Uterus (tissue), 2 donors: ENCODE data around the gene MYMX.

Experiments
- POLR2A ChIP-seq, 2 donors: fragments of 450-650 bp; IDR thresholded peaks; one replicate each; pipeline ENCODE4 v1.6.1; 2016; ENCODE audit warnings: antibody characterized with exemption in 2 of 2, mild to moderate bottlenecking in 1 of 2, moderate library complexity in 1 of 2
- TF ChIP-seq, protein P1 (sequence below), 4 experiments: fragments of 200-600 bp in 2 of 4; fragments of 450-650 bp in 2 of 4; sonication (generic) in 2 of 4; IDR thresholded peaks; one replicate each; pipeline ENCODE4 v1.5.1; 2016 to 2019; ENCODE audit warnings: antibody characterized with exemption in 4 of 4, mild to moderate bottlenecking in 2 of 4, moderate library complexity in 1 of 4

DNA sequence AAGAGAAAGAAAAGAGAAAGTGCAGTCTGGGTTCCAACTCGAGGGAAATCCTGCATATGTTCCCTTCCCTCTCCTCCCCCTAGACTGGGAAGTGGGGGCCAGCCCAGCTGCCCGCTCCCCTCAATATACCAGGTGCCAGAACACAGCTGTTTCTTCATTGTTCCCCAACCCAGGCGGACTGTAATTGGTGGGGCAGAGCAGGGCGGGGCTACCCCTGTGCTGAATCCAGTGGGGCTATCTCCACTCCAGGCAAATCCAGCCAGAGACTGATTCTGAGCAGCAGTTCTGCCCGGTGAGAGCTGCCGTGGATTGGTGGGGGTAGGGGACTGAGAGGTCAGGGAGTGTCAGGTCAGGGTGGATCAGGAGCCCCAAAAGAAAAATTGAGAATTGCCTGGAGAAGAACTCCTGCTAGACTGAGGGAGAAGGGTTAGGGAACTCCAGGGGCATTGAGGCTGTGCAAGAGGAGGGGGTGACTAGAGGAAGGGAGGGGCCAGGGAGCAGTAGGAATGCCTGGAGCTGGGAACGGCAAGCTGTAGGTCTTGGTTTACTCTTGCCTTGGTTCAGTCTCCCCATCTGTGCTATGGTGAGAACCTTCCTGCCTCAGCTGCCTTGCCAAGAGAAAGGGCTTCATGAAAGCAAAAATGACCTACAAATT lies at the start of gene MYMX:
- TF ChIP-seq, protein P1, sequence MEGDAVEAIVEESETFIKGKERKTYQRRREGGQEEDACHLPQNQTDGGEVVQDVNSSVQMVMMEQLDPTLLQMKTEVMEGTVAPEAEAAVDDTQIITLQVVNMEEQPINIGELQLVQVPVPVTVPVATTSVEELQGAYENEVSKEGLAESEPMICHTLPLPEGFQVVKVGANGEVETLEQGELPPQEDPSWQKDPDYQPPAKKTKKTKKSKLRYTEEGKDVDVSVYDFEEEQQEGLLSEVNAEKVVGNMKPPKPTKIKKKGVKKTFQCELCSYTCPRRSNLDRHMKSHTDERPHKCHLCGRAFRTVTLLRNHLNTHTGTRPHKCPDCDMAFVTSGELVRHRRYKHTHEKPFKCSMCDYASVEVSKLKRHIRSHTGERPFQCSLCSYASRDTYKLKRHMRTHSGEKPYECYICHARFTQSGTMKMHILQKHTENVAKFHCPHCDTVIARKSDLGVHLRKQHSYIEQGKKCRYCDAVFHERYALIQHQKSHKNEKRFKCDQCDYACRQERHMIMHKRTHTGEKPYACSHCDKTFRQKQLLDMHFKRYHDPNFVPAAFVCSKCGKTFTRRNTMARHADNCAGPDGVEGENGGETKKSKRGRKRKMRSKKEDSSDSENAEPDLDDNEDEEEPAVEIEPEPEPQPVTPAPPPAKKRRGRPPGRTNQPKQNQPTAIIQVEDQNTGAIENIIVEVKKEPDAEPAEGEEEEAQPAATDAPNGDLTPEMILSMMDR (IDR thresholded peaks at IDR 0.05): no peak
- no peak for TF ChIP-seq POLR2A (IDR thresholded peaks at IDR 0.05)
